ENCODE results near the gene TOE1.

TOE1 gene

GRCh38 chr1:45339789-45340558 is at the start of gene TOE1, which contains the start of gene MUTYH (continued):
- TF ChIP-seq ZNF792 (tag by site-specific recombination; IDR thresholded peaks at IDR 0.05) (0 out of 2 replicates have a peak, but pooled peaks have one; percentile 17), ZNF133 (tag by site-specific recombination; IDR thresholded peaks at IDR 0.05) (no peak), PRDM2 (tag by site-specific recombination; IDR thresholded peaks at IDR 0.05; ENCODE audit: borderline replicate concordance) (no peak), PATZ1 (tag by site-specific recombination; IDR thresholded peaks at IDR 0.05) (peak; percentile 66), ZNF610 (tag by site-specific recombination; IDR thresholded peaks at IDR 0.05; ENCODE audit: borderline replicate concordance) (peak; percentile 42), SETDB1 (IDR thresholded peaks at IDR 0.05; ENCODE audit: insufficient read length, low read length) (no peak), ZFP69B (tag by site-specific recombination; IDR thresholded peaks at IDR 0.05) (peak; percentile 65; the same call in 1 of the 2 replicates), REPIN1 (tag by site-specific recombination; IDR thresholded peaks at IDR 0.05; ENCODE audit: low read depth) (no peak), ZNF23 (tag by site-specific recombination; IDR thresholded peaks at IDR 0.05; ENCODE audit: borderline replicate concordance) (no peak), ZNF26 (tag by site-specific recombination; IDR thresholded peaks at IDR 0.05) (no peak), ZNF654 (tag by site-specific recombination; IDR thresholded peaks at IDR 0.05; ENCODE audit: low read depth) (no peak), ZSCAN4 (tag by site-specific recombination; IDR thresholded peaks at IDR 0.05) (no peak), ATF2 (tag by site-specific recombination; IDR thresholded peaks at IDR 0.05; ENCODE audit: low read depth) (no peak), ZNF623 (tag by site-specific recombination; IDR thresholded peaks at IDR 0.05) (0 out of 2 replicates have a peak, but pooled peaks have one; percentile 15), ZNF776 (tag by site-specific recombination; IDR thresholded peaks at IDR 0.05; ENCODE audit: borderline replicate concordance) (no peak), ZNF280D (tag by site-specific recombination; IDR thresholded peaks at IDR 0.05) (no peak), ZNF423 (tag by site-specific recombination; IDR thresholded peaks at IDR 0.05) (0 out of 2 replicates have a peak, but pooled peaks have one; percentile 15), GLI2 (tag by site-specific recombination; IDR thresholded peaks at IDR 0.05; ENCODE audit: borderline replicate concordance, low read depth) (no peak), ZNF311 (tag by site-specific recombination; IDR thresholded peaks at IDR 0.05; ENCODE audit: borderline replicate concordance) (no peak), ZNF266 (tag by site-specific recombination; IDR thresholded peaks at IDR 0.05; ENCODE audit: low read depth) (no peak), SCRT1 (tag by site-specific recombination; IDR thresholded peaks at IDR 0.05; ENCODE audit: borderline replicate concordance) (no peak), MEIS1 (CRISPR knock-in tag; IDR thresholded peaks at IDR 0.05; ENCODE audit: borderline replicate concordance) (no peak)

Data from HEK293 (cell line).